Ovary (tissue), 3 donors: ENCODE data around the gene KCNMA1.

Source experiments
- EP300 ChIP-seq: sonication (generic); formaldehyde crosslinking; IDR thresholded peaks from one replicate; pipeline ENCODE4 v1.6.1; 2017; ENCODE audit warnings: antibody characterized with exemption
- TF ChIP-seq, protein P1 (sequence below), 3 donors: fragments of 450-650 bp in 2 of 3; fragments of 200-600 bp in 1 of 3; IDR thresholded peaks; one replicate each; pipeline versions ENCODE4 v1.5.1 to v1.8.0; 2016 to 2022; ENCODE audit warnings: antibody characterized with exemption in 3 of 3, mild to moderate bottlenecking in 1 of 3
- donor health status: DM: no; HTN: no; CAD: no.

DNA sequence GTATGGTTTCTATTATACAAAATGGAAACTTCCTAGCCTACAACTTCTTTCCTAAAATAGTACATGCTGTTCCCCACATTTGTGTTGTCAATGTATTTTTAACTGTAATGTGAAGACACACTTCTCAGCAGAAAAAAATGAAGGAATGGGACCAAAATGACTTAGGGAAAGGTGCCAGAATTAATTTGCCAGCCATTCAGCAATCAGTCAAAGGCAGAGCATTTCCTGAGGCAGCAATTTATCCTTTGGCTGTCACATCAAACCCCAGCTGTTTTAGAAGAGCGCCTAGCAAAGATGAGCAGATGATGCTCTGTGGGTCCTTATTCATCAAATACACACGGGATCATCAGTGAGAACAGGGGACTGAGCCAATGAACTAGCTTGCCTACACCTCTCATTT is 592.5 kb downstream of the KCNMA1 start:
- no peak for TF ChIP-seq EP300
- TF ChIP-seq, protein P1, sequence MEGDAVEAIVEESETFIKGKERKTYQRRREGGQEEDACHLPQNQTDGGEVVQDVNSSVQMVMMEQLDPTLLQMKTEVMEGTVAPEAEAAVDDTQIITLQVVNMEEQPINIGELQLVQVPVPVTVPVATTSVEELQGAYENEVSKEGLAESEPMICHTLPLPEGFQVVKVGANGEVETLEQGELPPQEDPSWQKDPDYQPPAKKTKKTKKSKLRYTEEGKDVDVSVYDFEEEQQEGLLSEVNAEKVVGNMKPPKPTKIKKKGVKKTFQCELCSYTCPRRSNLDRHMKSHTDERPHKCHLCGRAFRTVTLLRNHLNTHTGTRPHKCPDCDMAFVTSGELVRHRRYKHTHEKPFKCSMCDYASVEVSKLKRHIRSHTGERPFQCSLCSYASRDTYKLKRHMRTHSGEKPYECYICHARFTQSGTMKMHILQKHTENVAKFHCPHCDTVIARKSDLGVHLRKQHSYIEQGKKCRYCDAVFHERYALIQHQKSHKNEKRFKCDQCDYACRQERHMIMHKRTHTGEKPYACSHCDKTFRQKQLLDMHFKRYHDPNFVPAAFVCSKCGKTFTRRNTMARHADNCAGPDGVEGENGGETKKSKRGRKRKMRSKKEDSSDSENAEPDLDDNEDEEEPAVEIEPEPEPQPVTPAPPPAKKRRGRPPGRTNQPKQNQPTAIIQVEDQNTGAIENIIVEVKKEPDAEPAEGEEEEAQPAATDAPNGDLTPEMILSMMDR (IDR thresholded peaks at IDR 0.05), result no peak
